Esophagus squamous epithelium (tissue), 5 donors: ENCODE measurements around the gene ATXN7L3. TPM values are rescaled to one million over a fixed set of nuclear protein-coding genes. Genes with fewer than 3 reads are reported as not detected.

ENCODE experiments used
- DNase-seq: peaks from one replicate; lab custom pipeline; 2025; lab: John Stamatoyannopoulos, UW
- H3K27ac ChIP-seq, 4 donors: fragments of 200-600 bp; sonication (generic); one replicate each; pipeline ENCODE4 v1.5.1; 2016 to 2019; ENCODE audit warnings: mild to moderate bottlenecking in 1 of 4
- H3K27me3 ChIP-seq, 4 donors: fragments of 200-600 bp; sonication (generic); 1 replicate in 3 of 4; 2 replicates in 1 of 4; pipeline versions ENCODE4 v1.5.1 to v1.6.0; 2017 to 2021; ENCODE audit warnings: antibody characterized with exemption in 1 of 4
- H3K36me3 ChIP-seq, 3 donors: fragments of 200-600 bp; sonication (generic); one replicate each; pipeline ENCODE4 v1.5.1; 2016 to 2019
- H3K4me1 ChIP-seq, 3 donors: fragments of 200-600 bp; sonication (generic); one replicate each; pipeline ENCODE4 v1.5.1; 2017 to 2019
- H3K4me3 ChIP-seq, 4 donors: fragments of 200-600 bp; sonication (generic); 1 replicate in 3 of 4; 2 replicates in 1 of 4; pipeline ENCODE4 v1.5.1; 2016 to 2019; ENCODE audit warnings: mild to moderate bottlenecking in 2 of 4, moderate library complexity in 1 of 4
- H3K9me3 ChIP-seq, 3 donors: fragments of 200-600 bp; sonication (generic); one replicate each; pipeline ENCODE4 v1.5.1; 2016 to 2019
- POLR2A ChIP-seq, 4 donors: fragments of 450-650 bp; IDR thresholded peaks; one replicate each; pipeline ENCODE4 v1.6.1; 2017; ENCODE audit warnings: antibody characterized with exemption in 4 of 4, mild to moderate bottlenecking in 4 of 4, moderate library complexity in 3 of 4
- WGBS, 2 donors: methylation state at CpG; one replicate each; pipeline ENCODE4 v1.1.5; 2018; 5-methylcytosine and 5-hydroxymethylcytosine counted together
- intact Hi-C: fragments of 100-400 bp; cut with DNase I; formaldehyde crosslinking; loops from one replicate; pipeline ENCODE4 v1.15.0; 2022
- total RNA-seq, 4 donors: library from RNA; depleted of rRNA; stranded (reverse); fragments of >200 nt; gene quantifications; one replicate each; pipeline ENCODE4 v1.1.0, GENCODE V29; 2016
- TF ChIP-seq, protein P1 (sequence below), 6 experiments: fragments of 450-650 bp in 4 of 6; fragments of 200-600 bp in 2 of 6; sonication (generic) in 2 of 6; IDR thresholded peaks; one replicate each; pipeline ENCODE4 v1.5.1; 2016 to 2019; ENCODE audit warnings: antibody characterized with exemption in 6 of 6, mild to moderate bottlenecking in 4 of 6, moderate library complexity in 4 of 6
- donor health status: DM: yes; HTN: yes; CAD: no.

The ATXN7L3 gene
- total RNA-seq, 4 donors from 2014 or later, result 37.7 to 47.3 (median 44.0) TPM

DNA sequence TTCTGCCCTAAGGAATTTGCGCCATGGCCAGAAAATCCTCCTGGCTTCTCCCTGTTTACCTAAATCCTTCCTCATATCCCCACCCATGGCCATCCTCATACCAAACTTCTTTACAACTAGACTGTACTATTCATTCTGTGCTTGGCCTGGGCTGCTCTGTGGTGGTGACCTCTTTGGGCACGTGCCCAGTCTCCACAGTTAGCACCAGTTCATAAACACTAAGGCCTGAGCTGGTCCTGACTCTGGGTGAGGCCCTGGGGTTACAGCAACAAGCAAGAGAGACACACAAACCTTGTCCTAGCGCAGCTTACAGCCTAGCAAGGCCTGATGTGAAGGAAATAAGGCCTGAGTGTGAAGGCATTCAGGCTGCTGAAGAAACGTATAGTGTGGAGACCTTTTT, 3.1 kb upstream of the ATXN7L3 start:
- TF ChIP-seq POLR2A (IDR thresholded peaks at IDR 0.05), result no peak
- TF ChIP-seq, protein P1, sequence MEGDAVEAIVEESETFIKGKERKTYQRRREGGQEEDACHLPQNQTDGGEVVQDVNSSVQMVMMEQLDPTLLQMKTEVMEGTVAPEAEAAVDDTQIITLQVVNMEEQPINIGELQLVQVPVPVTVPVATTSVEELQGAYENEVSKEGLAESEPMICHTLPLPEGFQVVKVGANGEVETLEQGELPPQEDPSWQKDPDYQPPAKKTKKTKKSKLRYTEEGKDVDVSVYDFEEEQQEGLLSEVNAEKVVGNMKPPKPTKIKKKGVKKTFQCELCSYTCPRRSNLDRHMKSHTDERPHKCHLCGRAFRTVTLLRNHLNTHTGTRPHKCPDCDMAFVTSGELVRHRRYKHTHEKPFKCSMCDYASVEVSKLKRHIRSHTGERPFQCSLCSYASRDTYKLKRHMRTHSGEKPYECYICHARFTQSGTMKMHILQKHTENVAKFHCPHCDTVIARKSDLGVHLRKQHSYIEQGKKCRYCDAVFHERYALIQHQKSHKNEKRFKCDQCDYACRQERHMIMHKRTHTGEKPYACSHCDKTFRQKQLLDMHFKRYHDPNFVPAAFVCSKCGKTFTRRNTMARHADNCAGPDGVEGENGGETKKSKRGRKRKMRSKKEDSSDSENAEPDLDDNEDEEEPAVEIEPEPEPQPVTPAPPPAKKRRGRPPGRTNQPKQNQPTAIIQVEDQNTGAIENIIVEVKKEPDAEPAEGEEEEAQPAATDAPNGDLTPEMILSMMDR (IDR thresholded peaks at IDR 0.05), result no peak
- Histone ChIP-seq H3K4me3 (no peak overlapping the region), H3K9me3 (no peaks in the 10 kb centered on the region), H3K36me3 (peaks cover 0 to 24% (median 12%) of the 10 kb centered on the region in 3 donors), H3K27me3 (no peaks in the 10 kb centered on the region), H3K27ac (peak overlapping the region in 1 of 4 donors; percentile 12), H3K4me1 (peaks cover 24 to 48% (median 26%) of the 10 kb centered on the region in 3 donors)
- no peak for DNase-seq
- 77 to 90% methylated on average over 3 to 4 of the region's 4 CpGs for WGBS, 2 donors
- intact Hi-C loops, result loop anchor here (10.0 kb wide), 1 partner anchor 302 kb away; the partner anchor contains the start of gene GPATCH8

DNA sequence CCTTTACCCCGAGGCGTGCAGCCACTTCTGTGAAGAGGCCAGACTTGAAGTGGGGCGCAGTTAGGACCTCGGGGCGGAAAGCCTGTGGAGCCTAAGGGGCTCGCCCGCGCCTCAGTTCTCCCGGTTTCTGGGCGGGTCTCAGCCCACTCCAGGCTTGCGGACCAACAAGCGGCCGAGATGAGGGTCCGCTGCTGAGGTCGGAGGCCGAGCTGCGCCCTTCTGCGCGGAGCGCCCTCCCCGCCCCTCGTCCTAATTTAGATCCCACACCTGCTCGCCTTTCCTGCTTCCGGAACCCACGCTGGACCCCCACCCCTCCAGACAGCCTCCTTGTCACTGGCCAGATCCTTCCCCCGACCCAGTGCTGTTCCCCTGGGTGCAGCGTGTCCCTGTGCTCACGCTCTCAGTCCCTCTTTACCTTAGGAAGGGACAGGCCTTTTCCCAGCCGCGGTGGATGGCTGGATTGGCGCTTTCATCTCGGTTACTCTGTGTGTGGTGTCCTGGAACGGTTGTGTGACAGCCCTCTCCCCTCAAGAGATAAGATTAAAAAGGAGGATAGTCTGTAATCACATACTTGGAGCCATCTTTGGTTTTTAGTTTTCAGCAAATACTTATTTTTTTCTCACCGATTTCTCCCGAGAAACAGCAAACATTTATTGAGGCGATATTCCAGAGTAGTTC, 933 bp upstream of the ATXN7L3 start:
- TF ChIP-seq, protein P1 (IDR thresholded peaks at IDR 0.05), result no peak
- peak in 2 of 4 donors; percentile 13 for TF ChIP-seq POLR2A (IDR thresholded peaks at IDR 0.05)
- peak overlapping the region; percentile 96 to 100 (median 99) for H3K27ac ChIP-seq
- intact Hi-C loops, result loop anchor here (10.0 kb wide), 1 partner anchor 304 kb away; the partner anchor contains the start of gene GPATCH8
- 9 to 26% methylated on average over 8 to 20 of the region's 36 CpGs for WGBS, 2 donors
- H3K4me1 ChIP-seq, result peaks cover 31 to 57% (median 33%) of the 10 kb centered on the region in 3 donors
- H3K9me3 ChIP-seq, result no peaks in the 10 kb centered on the region
- H3K27me3 ChIP-seq, result no peaks in the 10 kb centered on the region
- DNase-seq, result no peak
- peak overlapping the region; percentile 85 to 98 (median 89) for H3K4me3 ChIP-seq
- peaks cover 7 to 25% (median 14%) of the 10 kb centered on the region in 3 donors for H3K36me3 ChIP-seq

DNA sequence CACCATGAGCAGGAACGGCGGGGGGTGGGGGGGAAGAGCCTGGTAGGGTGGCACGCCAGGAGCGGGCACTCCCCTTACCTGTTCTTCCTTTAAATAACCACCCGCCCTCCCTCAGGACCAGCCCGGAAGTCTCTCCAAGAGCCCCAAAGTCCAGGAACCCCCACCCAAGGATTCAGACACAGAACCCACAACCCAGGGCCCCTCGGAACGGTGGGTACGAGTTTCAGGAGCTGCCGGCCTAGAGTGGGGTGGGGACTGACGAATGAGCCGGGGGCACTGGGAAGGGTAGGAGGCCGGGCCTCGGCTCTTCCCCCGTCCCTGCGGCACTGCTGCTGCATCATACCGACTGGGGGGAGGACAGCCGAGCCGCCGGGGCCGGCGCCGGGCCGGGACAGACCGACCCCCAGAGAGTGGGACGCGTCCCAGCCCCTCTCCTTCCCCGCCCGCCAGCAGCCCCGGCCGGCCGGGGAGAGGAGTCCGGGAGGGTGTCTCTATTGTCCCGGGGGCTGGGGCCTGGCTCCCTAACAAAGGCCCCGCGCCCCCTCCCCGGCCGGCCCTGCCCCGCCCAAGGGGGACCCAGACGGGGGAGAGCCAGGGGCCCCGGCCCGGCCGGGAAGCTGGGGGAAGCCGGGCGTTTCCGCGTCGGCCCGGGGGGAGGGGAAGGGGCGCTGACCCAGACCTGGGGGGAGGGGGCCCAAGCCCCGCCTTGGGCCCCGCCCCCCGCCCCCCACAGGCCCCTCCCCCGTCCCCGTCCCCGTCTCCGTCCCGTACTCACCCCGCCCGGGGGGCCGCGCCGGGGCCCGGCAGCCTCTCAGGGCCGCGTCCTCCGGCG, 747 bp downstream of the ATXN7L3 start:
- peak in 1 of 4 donors; percentile 47 for TF ChIP-seq POLR2A (IDR thresholded peaks at IDR 0.05)
- TF ChIP-seq, protein P1 (IDR thresholded peaks at IDR 0.05), result no peak
- no peak for DNase-seq
- Histone ChIP-seq H3K4me1 (peaks cover 24 to 48% (median 27%) of the 10 kb centered on the region in 3 donors), H3K9me3 (no peaks in the 10 kb centered on the region), H3K36me3 (peaks cover 22 to 39% (median 28%) of the 10 kb centered on the region in 3 donors), H3K27me3 (no peaks in the 10 kb centered on the region), H3K4me3 (peak overlapping the region; percentile 85 to 98 (median 89)), H3K27ac (peak overlapping the region; percentile 96 to 100 (median 99))
- intact Hi-C loops, result no loop called here
- WGBS, 2 donors, result 0% methylated on average over 4 of the region's 68 CpGs; no CpG with 5 or more reads in 1 of the 2 donors

DNA sequence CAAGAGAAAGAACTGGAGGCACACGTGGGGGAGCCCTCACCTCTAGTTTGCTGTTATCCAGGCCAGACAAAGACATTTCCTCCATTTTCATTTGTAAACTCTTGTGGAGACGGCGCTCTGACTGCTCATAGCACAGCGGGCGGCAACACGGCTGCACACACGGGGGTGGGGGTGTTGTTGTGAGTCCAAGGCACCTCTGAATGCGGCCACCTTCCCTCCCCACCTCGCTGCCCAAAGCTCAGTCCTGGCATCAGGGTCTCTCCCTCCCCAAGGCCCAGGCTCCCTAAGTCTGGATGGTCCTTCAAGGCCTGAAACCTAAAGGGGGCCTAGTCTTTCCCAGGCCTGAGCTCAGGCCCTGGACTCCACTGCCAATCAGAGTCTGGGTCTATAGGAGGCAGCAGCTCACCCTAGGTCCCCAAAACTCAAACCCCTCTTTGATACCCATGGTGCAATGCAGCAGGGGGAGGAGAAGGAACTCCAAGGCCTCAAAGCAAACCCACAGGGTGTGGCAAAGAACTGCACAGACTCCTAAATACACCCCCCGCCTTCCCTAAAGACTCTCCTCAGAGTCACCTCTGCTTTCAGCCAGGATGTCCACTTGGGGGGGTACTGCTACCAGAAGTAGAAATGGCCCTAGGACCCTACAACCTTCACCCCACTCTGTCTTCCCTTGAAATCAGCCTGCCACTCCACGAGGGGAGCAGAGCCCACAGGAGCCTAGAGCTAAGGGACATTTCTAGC, 1.5 kb downstream of the ATXN7L3 start:
- Histone ChIP-seq H3K27me3 (no peaks in the 10 kb centered on the region), H3K36me3 (peaks cover 28 to 47% (median 36%) of the 10 kb centered on the region in 3 donors), H3K9me3 (no peaks in the 10 kb centered on the region), H3K4me3 (peak overlapping the region; percentile 85 to 98 (median 89)), H3K27ac (peak overlapping the region; percentile 96 to 100 (median 99)), H3K4me1 (peaks cover 19 to 48% (median 27%) of the 10 kb centered on the region in 3 donors)
- WGBS, 2 donors, result 7 to 20% methylated on average over 1 to 2 of the region's 11 CpGs
- intact Hi-C loops, result no loop called here
- no peak for DNase-seq
- TF ChIP-seq, protein P1 (IDR thresholded peaks at IDR 0.05), result peak in 1 of 6 experiments; percentile 7
- TF ChIP-seq POLR2A (IDR thresholded peaks at IDR 0.05), result peak in 2 of 4 donors; percentile 36 to 47
